Measurements from ENCODE around the gene PABPC1L.

Gene PABPC1L

DNA sequence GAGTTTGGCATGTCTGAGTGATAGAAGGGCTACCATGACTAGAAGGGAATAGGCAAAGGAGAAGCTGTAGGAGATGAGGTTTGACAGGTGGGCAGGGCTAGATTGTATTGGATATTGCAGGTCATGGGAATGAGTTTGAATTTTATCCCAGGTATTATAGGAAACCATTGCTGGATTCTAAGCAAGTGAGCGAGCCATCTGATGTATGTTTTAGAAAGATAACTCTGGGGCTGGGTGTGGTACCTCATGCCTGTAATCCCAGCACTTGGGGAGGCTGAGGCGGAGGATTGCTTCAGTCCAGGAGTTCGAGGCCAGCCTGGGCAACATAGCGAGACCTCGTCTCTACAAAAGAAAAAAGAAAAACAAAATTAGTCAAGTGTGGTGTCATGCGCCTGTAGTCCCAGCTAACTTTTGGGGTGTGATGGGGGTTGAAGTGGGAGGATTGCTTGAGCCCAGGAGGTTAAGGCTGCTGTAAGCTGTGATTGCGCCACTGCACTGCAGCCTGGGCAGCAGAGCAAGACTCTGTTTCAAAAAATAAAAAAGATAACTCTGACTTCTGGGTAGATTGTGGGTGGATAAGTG lies 73.3 kb downstream of the PABPC1L start:
- Histone ChIP-seq H3K4me1 (ENCODE audit: insufficient read depth, insufficient read length) (no peaks in the 10 kb centered on the region), H3K9ac (ENCODE audit: insufficient read length, low read depth) (no peak overlapping the region), H3K4me3 (ENCODE audit: insufficient read length, low read depth) (no peak overlapping the region), H3K27me3 (ENCODE audit: insufficient read depth, insufficient read length) (no peaks in the 10 kb centered on the region), H3K36me3 (ENCODE audit: insufficient read depth, insufficient read length, low read length) (peaks cover 83% of the 10 kb centered on the region), H3K9me3 (ENCODE audit: insufficient read depth, low read length) (no peaks in the 10 kb centered on the region)
- DNase-seq (ENCODE audit: low read depth, low spot score), result no peak
- TF ChIP-seq ZNF274 (IDR thresholded peaks at IDR 0.05; ENCODE audit: low read depth, low read length), result no peak
- no peak for TF ChIP-seq YY1 (IDR thresholded peaks at IDR 0.05; ENCODE audit: insufficient read depth, insufficient read length)
- no peak for TF ChIP-seq SUZ12 (IDR thresholded peaks at IDR 0.05; ENCODE audit: extremely low read depth, insufficient read depth, insufficient read length)

- Histone ChIP-seq H3K9me3 (ENCODE audit: insufficient read depth, low read length) (no peaks in the 10 kb centered on the region), H3K27me3 (ENCODE audit: insufficient read depth, insufficient read length) (no peaks in the 10 kb centered on the region), H3K9ac (ENCODE audit: insufficient read length, low read depth) (no peak overlapping the region), H3K4me1 (ENCODE audit: insufficient read depth, insufficient read length) (no peaks in the 10 kb centered on the region), H3K4me3 (ENCODE audit: insufficient read length, low read depth) (no peak overlapping the region), H3K36me3 (ENCODE audit: insufficient read depth, insufficient read length, low read length) (peaks cover 40% of the 10 kb centered on the region)
- TF ChIP-seq ZNF274 (IDR thresholded peaks at IDR 0.05; ENCODE audit: low read depth, low read length), result no peak
- TF ChIP-seq SUZ12 (IDR thresholded peaks at IDR 0.05; ENCODE audit: extremely low read depth, insufficient read depth, insufficient read length), result no peak
- no peak for TF ChIP-seq YY1 (IDR thresholded peaks at IDR 0.05; ENCODE audit: insufficient read depth, insufficient read length)
- no peak for DNase-seq (ENCODE audit: low read depth, low spot score)
Measured at GRCh38 chr20:44988631-44989171, 78.8 kb downstream of the PABPC1L start.
